Adrenal gland (tissue), 5 donors: ENCODE measurements around the gene TTC36.

Source experiments
- CTCF ChIP-seq, 6 experiments: fragments of 450-650 bp in 4 of 6; fragments of 200-600 bp in 2 of 6; sonication (generic) in 1 of 6; IDR thresholded peaks; 1 replicate in 5 of 6; 2 replicates in 1 of 6; pipeline versions ENCODE4 v1.5.1 to v1.8.0; 2016 to 2021; ENCODE audit warnings: antibody characterized with exemption in 6 of 6, mild to moderate bottlenecking in 2 of 6, moderate library complexity in 1 of 6
- POLR2A ChIP-seq, 2 donors: fragments of 450-650 bp; IDR thresholded peaks; one replicate each; pipeline ENCODE4 v1.6.1; 2017; ENCODE audit warnings: antibody characterized with exemption in 2 of 2, mild to moderate bottlenecking in 2 of 2, moderate library complexity in 1 of 2
- donor health status: DM: no; HTN: no; CAD: no.

GRCh38 chr11:118537409-118537980, 10.2 kb downstream of the TTC36 start:
- TF ChIP-seq POLR2A (IDR thresholded peaks at IDR 0.05) (no peak), CTCF (IDR thresholded peaks at IDR 0.05) (no peak)
